Measurements from ENCODE around the gene TSNAX.
A peak's percentile ranks its signal among the peaks of the same experiment; 100 is the strongest.

The TSNAX gene

GRCh38 chr1:231603598-231604275, 75.3 kb downstream of the TSNAX start:
- DNase-seq = peak; percentile 46

- DNase-seq = no peak
Measured at GRCh38 chr1:231604276-231604621, 75.8 kb downstream of the TSNAX start.

DNA sequence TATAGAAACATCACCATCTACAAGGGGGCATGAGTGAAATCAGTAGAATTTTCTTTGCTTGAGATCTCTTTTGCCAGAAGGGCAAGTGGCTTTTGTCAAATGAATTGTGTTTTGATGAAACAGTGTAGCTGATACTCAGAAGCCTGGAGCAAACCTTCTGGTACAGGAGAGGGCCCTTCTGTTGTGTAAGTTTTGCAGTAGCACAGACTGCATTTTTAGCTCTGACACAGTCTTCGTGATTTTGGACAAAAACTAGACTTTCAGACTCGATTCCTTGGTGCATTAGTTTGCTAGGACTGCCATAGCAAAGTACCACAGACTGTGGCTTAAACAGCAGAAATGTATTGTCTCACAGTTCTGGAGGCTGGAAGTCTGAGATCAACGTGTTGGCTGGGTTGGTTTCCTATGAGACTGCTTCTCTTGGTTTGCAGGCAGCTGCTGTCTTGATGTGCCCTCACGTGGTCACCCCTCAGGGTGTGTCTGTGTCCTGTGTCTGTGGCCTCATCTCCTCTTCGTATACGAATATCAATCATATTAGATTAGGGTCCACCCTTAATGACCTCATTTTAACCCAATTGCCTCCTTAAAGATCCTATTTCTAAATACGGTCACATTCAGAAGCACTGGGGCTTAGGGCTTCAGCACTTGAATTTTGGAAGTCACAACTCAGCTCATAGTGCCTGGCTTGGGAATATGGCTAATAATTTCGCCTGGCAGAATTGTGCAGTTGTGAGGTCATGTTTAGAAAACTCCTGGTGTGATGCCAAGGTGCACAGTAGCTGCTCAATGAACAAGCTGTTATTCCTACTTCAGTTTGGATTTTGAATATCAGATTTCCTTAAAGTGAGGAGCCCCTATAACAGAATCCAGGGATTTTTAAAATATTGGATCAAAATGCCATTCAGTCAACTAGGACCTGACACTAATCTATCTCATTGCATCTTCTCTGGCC, 77.0 kb downstream of the TSNAX start:
- no peak for DNase-seq

DNA sequence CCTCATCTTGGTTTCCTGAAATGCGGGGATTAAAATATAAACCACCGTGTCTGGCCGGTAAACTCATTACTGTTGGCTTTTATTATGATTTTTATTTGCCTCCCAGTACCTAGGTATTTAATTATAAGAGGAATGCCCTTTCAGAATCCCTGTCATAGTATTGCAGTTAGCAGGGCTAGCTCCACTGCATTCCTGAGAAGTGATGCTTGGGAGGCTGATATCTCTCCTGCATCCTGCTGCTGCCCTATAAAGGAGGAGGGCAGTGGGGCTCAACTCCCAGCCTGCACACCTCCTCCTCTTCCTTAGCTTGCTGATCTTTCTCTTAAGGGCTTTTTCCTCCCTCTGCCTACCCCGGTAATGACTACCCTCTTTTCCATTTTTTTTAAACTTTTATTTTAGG, 78.2 kb downstream of the TSNAX start:
- DNase-seq = no peak

- no peak for DNase-seq
Measured at GRCh38 chr1:231610388-231610787, 81.9 kb downstream of the TSNAX start.

GRCh38 chr1:231611111-231611510, 82.6 kb downstream of the TSNAX start:
- DNase-seq = no peak

- DNase-seq = no peak
Measured at GRCh38 chr1:231611851-231612250, 83.4 kb downstream of the TSNAX start.

DNA sequence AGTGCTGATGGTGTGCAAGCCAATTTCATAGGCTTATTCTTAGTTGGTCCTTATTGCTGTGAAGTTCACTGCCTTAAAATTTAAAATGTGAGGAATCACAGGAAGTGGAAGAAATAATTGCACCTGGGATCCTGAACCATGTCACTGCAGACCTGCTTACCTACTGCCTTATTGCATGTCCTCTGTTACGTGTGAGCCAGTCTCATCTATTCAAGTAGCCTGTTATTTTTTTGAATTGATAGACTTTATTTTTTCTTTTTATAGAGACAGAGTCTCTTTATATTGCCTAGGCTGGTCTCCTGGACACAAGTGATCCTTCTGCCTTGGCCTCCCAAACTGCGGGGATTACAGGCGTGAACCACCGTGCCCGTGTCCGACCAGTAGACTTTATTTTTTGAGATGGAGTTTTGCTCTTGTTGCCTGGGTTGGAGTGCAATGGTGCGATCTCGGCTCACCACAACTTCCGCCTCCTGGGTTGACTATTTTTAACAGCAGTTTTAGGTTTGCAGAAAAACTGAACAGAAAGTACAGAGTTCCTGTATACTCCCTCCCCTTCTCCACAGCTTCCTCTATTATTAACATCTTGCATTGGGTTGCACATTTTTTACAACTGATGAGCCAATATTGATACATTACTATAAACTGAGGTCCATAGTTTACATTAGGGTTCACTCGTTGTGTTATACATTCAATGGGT, 84.1 kb downstream of the TSNAX start:
- DNase-seq = peak; percentile 97

DNA sequence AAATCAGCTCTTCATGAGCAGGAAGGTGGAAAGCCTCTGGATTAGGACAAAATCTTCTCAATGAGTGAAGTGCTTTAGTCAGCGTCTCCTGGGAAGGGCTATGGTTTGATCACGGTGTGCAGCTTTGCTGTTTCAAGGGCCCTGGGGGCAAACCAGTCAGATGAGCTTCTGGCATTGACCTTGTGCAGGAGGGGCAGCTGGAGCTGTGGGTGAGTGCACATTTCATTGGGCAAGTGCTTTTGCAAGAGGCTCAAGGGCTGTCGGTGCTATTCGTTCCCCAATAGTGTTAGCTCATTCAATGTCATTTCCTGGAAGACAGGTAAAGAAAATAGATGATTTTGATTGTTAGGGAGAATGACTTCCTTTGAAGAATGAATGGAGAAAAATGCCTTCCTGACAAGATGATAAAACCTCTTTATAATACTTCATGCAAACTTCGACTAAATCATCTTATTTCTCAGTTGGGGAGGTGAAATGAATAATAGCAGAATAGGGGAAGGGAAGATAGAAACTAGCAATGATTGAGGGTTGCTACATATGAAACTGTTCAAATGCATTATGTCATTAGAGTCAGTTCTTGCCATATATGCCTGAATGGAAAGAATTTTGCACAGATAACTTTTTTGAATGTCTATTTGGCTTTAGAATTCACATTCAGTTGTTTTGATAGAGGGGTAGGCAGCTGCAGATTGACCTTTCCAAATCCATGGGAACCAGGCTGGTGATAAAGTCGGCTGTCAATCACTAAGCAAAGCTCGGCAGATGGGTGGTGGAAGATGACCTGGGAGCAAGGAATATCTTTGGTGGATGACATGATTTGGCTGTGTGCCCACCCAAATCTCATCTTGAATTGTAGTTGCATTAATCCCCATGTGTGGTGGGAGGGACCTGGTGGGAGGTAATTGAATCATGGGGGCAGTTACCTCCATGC, 85.2 kb downstream of the TSNAX start:
- peak; percentile 45 for DNase-seq

Data from SIG-M5 (cell line).